ENCODE measurements around the gene NEAT1.

- TF ChIP-seq CTCF (IDR thresholded peaks at IDR 0.05; ENCODE audit: low read depth, low read length) (no peak), EZH2phosphoT487 (IDR thresholded peaks at IDR 0.05; ENCODE audit: low read depth) (no peak)
These were observed 17.8 kb upstream of the NEAT1 start for GRCh38 chr11:65404638-65405339.
